ENCODE data around the gene MRFAP1.
"Not testable (repeated sequence)": the region's sequence is repeated elsewhere in the genome, so short reads cannot be mapped to it uniquely, and the experiment has no call there.

The MRFAP1 gene

DNA sequence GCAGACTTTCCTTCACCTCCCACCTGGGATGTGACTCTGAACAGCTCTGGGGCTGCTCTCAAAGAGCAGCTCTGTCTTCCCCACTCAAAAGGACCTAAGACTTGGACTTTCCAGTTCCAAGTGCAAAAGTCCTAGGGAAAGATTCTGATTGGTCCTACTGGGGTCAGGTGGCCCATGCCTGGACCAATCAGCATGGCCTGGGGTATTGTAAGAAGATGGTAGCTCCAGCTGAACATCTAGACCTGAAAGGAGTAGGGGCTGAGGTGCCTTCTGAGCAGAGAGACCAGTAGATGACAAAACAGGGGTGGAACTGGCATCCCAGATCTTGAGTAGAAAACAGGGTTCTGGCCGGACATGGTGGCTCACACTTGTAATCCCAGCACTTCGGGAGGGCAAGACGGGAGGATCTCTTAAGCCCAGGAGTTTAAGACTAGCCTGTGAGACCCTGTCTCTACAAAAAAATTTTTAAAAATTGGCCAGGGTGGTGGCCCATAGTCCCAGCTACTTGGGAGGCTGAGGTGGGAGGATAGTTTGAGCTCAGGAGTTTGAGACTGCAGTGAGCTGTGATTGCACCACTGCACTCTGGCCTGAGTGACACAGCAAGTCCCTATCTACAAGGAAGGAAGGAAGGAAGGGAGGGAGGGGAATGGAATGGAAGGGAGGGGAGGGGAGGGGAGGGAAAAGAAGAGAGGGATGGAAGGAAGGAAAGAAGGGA is 27.4 kb upstream of the MRFAP1 start:
- DNase-seq, result no peak

DNA sequence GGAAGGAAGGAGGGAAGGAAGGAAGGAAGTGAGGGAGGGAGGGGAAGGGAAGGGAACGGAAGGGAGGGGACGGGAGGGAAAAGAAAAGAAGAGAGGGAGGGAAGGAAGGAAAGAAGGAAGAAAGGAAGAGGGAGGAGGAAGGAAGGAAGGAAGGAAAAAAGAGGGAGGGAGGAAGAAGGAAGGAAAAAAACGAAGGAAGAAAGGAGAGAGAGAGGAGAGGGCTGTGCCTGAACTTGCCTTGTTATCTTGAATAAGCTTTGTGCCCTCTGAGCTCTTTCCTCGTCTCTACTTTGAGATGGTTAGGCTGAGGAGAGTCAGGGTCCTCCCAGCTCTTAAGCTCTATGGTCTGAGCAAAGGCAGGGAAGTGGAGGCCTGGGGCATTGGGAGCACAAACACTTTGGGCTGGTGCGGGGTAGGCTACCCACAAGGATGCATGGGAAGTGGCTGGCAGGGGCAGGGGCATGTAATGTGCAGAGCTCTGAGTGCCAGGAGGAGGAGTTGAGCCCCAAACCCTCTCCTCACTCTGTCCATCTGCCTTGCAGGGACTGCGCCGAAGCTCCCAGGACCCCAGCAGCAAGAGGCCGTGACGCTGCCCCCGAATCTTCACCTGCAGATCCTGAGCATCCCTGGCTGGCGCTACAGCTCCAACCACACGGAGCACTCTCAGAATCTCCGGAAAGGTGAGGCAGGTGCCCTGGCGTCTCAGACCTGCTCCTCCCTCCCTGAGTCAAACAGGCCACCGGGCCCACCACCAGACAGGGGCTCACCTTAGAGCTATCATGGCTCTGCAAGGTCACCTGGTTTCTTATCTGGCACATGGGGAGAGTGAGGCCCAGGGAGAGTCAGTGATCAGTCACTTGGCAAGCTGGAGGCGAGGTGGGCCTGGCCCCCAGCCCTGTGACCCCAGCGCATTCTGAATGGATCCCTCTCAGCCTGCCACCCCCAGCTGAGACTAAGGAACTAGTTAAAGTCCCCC is 26.5 kb upstream of the MRFAP1 start:
- DNase-seq, result no peak

DNA sequence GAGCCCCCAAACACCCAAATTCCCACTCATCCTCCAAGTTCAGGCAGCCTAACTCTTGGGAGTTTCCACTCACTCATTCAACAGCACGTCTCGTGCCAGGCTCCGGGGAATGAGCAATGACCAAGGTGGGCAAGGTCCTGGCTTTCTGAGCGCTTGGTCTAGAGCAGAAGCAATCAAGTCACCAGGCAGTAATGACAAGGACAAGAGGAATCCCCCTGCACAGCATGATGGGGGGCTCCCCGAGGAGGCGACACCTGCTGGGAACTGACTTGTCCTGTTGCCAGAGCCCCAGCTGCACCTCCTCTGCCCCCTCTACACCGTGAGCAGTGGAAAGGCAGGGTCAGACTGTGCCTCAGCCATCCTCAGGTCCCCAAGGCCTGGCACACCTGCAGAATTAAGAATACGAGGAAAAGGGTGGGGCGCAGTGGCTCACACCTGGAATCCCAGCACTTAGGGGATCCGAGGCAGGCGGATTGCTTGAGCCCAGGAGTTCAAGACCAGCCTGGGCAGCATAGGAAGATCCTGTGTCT is 25.7 kb upstream of the MRFAP1 start:
- no peak for DNase-seq

DNA sequence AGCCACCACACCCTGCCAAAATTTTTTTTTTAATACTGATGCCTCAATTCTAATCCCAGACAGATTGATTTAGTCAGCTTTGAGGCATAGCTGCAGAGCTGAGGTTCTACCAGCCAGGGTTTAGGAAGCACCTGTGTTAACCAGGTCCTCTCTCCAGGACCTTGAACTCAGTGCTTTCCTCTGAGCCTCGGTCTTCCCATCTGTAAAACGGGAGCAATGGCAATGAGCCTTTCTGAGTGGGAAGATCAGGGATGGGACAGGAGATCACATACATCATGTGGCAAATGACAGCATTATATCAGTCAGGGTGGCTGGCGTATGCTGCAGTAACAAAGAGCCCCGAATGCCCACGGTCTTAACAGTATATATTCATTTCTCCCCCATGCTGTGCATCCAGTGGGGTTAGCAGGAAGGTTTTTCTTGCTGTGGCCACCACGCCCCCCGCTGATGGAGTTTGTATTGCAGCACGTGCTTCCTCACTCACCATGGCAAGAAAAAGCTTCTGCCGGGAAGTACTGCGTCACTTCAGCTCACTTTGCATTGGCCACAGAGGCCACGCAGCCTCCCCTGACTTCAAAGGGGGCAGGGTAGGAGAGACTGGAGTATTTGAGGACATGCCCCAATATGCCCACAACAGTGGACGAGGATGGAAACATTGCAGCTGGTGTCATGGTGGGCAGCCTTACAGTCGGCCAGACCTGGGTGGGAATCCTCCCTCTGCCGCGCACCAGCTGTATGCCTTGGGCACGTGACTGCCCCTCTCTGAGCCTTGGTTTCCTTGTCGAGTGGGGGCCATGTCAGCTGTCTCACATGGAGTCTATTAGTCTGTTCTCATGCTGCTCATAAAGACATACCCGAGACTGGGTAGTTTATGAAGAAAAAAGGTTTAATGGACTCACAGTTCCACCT is 24.1 kb upstream of the MRFAP1 start:
- DNase-seq, result no peak

DNA sequence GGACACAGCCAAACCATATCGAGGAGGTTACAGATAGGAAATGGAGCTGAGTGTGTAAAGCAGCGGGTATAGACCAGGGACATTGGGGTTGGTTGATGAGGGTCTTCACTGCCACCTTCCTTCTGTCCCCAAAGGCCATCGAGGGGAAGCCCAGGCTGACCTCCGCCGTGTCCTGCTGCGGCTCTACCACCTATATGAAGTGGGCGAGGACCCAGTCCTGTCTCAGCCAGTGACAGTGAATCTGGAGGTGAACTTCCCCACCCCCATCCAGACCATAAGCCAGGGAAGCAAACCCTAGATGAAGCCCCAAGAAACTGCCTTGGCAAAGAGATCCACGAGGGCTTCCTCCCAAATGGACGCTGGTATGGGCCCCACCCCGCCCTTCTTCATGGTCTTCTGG is 23.2 kb upstream of the MRFAP1 start:
- DNase-seq, result no peak

DNA sequence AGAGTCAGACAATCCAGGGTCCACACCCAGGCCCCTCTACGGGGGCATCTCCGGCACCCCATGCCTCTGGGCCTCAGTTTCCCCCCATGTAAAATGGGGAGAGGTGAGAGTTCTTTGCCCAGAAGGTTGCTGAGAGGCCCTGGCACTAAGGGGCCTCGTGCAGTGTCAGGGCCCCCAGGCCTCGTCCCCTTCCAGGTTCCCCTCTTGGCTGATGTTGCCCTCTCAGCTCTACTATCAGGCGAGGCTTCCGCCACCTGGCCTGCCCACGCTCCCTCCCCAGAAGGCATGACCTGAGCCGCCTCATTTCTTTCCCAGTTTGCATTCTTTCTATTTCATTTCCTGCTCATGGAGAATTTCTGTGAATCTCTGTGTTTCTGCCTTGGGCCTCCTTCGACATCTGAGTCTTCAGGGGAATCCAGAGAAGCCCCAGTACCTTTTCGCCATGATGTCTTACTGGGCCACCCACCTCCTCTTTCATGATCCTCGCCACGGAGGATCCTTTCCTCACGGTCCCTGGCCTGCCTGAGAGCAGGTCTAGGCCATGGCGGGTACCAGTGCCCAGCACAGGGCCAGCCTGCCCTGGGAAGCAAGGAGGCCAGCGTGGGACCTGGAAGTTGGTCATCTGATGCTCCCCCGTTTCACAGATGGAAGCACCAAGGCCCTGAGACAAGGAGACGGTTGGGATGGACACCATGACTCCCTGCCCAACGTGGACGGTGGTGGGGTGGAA is 21.9 kb upstream of the MRFAP1 start:
- DNase-seq, result no peak

DNA sequence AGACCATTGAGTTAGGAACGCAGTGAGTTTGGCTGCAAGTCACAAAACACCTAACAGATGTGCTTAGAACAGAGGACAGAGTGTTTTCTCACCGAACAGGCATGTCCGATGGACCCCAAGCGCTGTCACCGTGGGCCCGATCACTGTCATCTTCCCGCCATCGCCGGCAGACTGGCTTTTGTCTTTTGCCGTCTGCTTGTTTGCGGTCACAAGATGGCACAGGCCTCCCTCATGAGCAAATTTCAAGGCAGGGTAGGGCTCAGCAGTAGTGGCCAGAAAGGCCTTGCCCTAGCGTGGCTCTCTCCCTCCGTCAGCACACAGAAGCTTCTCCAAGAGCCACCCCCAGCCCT is 21.4 kb upstream of the MRFAP1 start:
- no peak for DNase-seq

DNA sequence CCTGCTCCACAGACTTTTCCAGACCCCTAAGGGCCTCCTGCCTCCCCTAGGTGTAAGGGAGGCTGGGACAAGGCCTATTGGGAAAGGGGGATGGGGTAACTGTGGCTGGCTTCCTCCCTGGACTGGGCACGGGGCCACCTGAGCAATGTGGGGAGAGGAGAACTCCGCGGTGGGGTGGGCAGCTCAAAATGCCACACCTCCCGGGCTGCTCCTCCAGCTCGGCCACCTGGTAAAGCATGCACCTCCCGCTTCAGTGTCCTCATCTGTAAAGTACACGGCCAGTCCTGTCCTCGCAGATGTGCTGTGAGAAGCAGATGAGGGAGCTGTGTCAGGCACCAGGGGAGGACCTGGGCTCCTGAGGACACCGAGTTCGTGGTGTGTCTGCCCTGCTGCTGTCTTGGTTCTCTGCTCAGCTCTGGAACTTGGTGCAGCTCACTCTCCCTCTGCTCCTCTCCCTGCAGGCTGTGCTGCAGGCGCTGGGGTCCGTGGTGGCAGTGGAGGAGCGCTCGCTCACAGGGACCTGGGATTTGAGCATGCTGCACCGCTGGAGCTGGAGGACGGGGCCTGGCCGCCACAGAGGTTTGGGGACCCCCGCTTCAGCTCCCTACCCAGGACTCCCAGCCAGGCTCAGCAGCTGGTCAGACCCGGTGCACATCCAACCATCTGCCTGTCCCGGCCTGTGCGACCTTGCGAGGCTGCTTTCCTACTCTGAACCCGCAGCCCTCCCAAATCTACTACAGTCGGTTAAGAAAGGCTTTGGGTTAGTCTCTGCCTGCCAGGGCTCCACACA is 20.8 kb upstream of the MRFAP1 start:
- DNase-seq, result no peak

DNA sequence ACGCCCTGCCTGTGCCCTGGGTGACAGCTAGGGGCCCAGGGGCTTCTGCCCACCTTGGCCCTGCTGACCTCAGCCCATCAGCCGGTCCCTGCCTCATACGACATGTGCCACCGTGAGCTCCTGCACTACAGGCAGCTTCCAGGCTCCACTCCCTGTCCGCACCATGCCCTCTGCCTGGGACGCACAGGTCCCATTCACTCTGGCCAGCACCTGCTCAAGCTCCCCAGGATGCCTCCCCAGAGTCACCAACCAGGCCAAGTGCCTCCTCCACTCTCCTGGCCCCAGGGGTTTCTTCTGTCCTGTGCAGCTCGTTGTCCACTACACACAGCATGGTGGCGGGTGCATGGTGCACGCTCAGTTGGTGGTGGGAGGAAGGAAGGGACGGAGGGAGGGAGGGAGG is 20.2 kb upstream of the MRFAP1 start:
- no peak for DNase-seq

DNA sequence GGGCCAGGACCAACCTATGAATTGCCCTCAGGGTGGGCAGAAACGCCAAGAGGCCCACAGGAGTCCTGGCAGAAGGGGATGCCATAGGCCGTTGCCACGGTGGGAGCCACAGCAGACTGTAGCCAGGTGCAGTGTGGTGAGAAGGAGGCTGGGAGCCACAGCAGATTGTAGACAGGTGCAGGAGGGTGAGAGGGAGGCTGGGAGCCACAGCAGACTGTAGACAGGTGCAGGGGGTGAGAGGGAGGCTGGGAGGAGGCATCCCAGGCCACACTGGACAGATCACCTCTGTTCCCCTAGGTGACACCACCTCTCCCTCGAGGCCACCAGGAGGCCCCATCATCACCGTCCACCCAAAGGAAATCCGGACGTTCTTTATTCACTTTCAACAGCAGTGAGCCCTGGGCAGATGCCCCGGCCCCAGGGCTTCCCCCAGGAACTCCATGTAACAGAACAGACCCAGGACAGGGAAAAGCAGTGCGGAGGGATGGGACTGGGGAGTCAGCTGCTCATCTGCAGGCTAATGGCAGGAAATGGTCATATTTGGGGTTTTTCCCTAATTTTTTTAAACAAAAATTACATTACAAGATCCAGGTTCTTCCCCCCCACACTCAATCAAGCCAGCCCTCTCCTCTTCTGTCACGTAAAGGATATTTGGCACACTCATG is 19.5 kb upstream of the MRFAP1 start:
- DNase-seq, result no peak

DNA sequence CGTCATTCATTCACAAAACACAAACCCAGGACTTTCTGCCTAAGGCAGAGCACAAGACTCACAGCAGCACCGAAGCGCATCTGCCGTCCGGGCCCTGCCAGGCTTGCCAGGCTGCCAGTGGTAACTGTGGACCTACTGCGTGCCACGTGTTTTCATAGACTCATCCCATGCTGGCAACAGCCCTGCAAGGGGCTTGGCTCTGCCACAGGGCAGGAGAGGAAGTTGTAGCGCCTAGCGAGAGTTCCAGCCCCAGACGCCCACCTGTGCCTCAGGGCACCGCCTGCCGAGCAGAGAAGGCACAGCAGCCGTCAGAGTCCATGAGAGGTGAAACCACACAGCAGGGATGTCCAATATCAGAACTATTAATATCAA is 18.9 kb upstream of the MRFAP1 start:
- no peak for DNase-seq

DNA sequence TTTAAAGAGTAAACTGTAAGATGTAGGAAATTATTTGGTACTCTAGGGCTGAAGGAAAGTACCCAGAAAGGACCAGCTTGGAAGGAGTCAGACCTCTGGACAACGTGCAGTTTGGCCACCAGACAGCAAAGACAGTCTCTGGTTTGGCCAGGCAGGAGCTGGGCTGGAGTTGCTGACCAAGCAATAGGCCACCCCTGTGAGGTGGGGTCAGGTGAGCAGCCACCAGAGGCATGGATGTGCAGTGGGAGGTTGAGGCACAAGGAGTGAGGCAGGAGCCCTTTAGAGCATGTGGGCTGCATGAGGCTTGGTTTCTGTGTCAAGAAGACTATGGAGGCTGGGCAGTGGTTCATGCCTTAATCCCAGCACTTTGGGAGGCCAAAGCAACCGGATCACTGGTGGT is 17.7 kb upstream of the MRFAP1 start:
- no peak for DNase-seq

DNA sequence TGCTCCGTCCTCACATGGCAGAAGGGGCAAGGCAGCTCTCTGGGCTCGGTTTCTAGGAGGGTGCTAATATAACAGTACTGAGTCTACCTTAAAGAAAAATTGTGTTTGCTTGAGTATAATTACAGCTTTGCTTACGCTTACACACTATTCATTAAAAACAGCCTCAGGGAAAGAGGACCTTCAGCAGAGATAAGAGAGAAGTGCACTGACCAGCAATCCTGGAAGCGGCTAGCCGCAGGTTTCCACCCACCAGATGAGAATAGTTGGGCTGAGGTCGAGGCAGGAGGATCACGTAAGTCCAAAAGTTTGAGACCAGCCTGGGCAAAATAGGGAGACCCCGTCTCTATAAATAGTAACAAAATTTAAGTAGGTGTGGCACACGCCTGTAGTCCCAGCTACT is 15.2 kb upstream of the MRFAP1 start:
- DNase-seq, result no peak

DNA sequence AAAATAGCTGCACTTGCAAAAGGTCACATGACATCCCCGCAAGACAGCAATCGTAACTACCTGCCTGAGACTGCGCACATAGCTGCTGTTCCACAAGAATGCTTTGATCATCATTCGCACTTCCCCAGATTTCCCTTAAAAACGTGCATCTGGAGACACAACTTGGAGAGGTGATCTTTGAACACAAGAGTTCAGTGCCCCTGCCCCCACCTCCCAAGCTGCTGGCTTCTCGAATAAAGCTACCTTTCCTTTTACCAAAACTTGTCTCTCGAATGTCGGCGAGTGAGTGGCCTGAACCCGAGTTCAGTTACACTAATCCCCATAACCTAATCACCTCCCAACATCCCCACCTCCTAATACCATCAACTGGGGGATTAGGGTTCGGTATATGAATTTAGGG is 14.4 kb upstream of the MRFAP1 start:
- DNase-seq, result no peak

DNA sequence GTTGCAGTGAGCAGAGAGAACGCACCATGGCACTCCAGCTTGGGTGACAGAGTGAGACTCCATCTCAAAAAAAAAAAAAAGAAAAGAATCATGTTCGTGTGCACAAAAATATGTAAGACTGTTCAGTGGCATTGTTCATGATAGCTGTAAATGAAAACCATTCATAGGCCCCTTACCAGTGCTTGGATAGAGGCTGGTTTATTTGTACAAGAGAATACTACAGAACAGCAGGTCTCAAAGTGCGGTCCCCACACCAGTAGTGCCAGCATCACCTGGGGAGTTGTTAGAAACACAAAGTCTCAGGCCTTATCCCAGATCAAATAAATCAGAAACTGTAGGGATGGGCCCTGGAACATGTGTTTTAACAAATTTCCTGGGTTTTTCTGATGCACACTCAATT is 12.7 kb upstream of the MRFAP1 start:
- DNase-seq, result no peak

DNA sequence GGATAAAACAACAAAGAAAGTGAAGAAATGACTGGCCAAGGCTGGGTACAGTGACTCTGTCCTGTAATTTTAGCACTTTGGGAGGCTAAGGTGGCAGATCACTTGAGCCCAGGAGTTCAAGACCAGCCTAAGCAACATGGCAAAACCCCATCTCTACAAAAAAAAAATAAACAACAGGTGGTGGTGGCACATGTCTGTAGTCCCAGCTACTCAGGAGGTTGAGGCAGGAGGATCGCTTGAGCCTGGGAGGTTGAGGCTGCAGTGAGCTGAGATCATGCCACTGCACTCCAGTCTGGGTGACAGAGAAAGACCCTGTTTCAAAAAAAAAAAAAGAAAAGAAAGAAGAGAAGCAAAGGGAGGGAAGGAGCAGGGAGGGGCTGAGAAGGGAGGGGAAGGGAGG is 12.0 kb upstream of the MRFAP1 start:
- not testable (repeated sequence) for DNase-seq

DNA sequence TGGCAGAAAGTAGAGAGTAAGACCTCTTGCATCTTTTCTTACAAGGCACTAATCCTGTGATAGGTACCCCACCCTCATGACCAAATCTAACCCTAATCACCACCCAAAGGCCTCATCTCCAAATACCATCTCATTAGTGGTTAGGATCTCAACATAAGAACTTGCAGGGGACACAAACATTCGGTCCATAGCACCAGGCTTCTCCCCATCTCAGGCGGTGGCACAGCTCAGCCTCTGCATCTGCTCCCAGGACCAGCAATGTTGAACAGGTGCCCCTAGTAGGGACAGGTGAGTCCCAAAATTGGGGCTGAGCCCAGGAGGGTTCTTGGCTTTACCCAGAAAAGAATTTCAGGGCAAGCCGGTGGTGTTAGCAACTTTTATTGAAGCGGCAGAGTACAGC is 8.4 kb upstream of the MRFAP1 start:
- DNase-seq, result no peak

DNA sequence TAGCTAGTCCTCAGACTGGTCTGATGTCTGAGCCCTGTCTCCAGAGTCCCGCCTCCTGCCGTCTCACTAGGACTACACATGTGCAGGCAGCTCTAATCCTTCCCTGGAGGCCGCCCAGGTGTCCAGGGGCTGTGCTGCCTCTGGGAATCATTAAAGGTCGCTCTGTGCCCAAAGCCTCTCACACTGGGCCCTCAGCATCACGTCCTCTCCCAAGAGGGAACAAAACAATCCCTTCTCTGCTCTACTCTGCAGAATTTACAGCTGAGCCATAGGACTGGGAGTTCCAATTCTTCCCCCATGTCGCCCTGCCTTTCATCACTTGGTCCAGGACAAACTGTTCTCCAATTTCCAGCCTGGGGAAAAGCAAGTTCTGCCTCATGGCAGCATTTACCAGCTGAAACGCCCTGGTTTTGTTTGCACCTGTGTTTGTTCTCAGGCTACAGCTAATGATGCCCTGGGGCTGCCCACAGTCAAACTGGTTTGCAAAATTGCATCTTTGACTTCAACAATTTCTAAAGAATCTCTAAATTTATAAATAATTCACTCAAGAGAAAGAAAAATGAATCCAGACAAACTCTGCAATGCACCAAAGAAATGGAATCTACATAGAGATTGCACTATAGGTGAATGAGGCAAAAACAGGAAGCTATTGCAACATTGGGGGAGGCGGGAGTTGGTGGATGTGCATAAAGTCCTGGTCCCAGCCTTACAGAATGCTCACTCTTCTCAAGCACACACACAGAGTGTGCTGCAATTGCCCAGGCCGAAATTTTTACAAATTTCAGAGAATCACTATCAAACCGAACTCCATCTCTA is 7.2 kb upstream of the MRFAP1 start:
- no peak for DNase-seq

DNA sequence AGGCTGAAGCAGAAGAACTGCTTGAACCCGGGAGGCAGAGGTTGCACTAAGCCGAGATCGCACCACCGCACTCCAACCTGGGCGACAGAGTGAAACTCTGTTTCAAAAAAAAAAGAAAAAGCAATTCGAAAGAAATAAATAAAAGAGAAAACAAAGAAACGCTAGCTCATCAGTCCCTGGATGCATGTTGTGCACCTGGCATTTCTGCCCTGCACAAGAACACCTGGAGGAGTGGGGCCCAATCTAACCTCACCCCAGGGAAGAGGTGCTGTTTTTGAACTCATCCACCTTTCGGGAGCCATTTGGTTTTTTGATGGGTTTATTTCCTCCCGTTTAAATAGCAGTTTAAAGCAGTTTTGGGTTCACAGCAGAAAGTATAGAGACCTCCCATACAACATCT is 5.7 kb upstream of the MRFAP1 start:
- no peak for DNase-seq

DNA sequence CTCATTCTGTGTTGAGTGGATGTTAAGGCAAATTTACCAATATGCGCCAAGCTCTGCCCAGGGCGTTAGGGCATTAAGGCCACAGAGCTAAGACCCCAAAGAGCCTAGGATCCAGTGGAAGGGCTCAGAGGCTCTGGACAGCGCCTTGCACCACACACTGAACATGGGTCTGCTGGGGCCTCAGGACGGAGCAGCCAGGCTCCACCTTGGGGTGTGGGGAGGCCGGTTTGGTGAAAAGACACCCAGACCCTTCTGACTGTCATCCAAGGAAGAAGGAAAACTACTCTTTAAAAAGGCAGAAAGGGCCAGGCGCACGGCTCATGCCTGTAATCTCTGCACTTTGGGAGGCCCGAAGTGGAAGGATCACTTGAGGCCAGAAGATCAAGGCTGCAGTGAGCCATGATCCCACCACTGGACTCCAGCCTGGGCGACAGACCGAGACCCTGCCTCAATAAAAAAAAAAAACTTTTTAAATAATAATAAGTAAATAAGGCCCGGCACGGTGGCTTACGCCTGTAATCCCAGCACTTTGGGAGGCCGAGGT is 1.3 kb upstream of the MRFAP1 start:
- DNase-seq, result no peak

Data from CD4-positive, alpha-beta T cell treated with Interleukin-6 for 4 hours (primary cell).